SIG-M5 (cell line): ENCODE data around the gene NLRC5.

ENCODE experiments used
- DNase-seq: peaks from one replicate; lab custom pipeline; 2025; lab: John Stamatoyannopoulos, UW

NLRC5 gene

DNA sequence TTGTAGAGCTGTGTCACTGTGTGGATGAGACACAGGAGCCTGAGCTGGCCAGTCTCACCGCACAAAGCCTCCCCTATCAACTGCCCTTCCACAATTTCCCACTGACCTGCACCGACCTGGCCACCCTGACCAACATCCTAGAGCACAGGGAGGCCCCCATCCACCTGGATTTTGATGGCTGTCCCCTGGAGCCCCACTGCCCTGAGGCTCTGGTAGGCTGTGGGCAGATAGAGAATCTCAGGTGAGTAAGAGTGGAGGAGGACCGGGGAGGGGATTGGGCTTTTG lies 37.4 kb downstream of the NLRC5 start:
- DNase-seq = no peak

DNA sequence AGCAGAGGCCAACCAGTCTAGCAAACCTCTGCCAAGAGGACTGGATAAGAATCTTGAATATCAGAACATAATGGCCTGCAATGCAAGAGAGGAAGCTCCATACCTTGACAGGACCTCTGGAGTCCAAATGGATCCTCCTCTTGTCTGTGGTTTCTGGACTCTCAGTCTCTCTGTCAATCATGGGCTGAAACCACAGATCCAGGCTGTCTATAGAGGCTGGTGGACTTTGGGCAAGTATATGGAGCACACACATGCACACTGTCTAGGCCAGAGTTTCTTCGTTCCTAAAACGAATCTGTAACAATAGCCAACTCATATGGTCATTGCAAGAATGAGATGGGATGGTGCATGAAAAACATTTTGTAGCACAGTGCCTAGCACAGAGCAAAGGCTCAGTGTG lies 37.7 kb downstream of the NLRC5 start:
- no peak for DNase-seq

DNA sequence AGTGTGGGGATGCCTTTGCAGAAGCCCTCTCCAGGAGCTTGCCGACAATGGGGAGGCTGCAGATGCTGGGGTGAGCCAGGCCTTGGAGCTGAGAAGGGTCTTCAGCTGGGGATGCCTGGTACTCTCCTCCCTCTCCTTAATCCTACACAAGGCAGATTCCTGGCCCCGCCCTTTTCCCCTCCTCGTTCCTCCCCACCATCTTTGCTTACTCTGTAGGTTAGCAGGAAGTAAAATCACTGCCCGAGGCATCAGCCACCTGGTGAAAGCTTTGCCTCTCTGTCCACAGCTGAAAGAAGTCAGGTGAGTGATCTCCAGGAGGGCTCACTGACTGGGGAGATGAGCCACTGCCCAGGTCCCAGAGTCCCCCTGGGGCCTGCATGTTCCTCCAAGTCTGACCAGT lies 38.7 kb downstream of the NLRC5 start:
- no peak for DNase-seq

DNA sequence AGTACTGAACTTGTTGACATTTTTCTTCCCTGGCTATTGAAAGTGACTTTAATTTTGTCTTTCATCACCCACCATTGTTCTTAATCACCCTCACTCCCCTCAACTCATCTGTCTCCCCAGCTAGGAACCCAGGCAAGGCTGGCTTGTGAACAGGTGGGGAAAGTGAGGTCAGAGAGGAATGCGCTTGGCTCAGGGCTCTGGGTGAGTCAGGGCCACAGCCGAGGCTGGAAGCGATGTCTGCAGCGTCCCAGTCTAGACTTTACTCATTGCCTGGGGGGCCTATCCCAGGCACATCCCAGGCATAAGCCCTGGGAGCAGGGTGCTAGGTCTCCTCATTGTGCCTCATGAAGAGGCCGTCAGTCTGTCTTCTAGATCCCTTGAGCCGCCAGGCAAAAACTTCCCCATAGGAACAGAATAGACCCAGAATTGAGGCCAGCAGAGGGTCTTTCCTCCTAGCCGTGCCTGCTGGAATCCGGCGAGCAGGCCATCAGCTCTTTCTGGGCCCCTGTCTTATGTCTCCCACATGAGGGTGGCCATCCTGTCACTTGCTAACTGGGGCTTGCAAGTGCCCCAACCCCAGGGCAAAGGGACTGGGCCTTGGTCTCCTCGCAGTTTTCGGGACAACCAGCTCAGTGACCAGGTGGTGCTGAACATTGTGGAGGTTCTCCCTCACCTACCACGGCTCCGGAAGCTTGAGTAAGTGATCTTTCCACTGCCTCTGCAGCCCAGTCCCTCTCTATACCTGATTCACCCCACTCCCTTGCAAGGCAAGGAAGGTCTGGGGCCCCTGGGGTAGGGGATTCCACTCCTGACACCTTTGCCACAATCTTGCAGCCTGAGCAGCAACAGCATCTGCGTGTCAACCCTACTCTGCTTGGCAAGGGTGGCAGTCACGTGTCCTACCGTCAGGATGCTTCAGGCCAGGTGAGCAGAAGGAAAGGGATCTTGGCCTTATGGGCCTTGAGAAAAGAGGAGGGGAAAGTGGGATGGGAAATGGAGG lies 40.1 kb downstream of the NLRC5 start:
- DNase-seq = no peak

DNA sequence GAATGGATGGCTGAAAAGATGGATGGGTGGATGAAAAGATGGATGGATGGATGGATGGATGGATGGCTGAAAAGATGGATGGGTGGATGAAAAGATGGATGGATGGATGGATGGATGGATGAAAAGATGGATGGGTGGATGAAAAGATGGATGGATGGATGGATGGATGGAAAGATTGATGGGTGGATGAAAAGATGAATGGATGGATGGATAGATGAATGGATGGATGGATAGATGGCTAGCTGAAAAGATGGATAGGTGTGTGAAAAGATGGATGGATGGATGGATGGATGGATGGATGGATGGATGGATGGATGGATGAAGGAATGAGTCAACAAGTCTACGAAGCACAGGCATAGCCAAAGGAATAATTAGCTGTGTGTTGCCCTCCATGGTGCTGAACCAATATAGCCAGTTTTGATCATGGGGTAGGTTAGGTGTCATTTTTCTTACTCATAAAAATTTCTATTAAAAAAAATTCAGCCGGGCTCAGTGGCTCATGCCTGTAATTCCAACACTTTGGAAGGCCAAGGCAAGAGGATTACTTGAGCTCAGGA lies 41.1 kb downstream of the NLRC5 start:
- DNase-seq = no peak

DNA sequence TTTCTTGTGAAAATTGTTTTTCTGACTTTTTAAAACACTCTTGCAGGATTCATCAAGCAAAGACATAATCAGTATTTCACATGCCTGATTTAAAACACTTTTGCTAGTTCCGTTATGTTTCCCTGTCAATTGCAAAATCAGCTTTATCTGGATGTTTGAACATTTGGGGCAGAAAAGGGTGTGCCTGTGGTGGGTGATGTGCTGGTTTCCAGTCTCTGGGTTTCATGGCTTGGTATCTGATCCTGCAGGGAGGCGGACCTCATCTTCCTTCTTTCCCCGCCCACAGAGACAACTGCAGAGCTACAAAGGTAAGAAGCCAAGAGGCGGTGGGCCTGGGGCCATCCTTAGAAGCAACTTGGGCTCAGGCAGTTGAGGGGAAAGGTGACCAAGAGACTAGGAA lies 41.8 kb downstream of the NLRC5 start:
- no peak for DNase-seq

DNA sequence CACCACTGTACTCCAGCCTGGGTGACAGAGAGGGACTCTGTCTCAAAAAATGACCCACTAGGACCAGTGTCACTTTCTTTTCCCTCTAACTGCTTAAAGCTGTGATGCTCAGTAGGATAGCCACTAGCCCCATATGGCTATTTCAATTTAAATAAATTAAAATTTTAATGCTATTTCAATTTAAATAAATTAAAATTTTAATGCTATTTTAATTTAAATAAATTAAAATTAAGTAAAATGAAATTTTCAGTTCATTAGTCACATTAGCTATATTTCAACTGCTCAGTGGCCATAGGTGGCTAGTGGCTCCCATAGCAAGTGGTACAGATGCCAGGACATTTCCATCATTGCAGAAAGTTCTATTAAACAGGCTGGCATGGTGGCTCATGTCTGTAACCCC lies 43.0 kb downstream of the NLRC5 start:
- DNase-seq = no peak

DNA sequence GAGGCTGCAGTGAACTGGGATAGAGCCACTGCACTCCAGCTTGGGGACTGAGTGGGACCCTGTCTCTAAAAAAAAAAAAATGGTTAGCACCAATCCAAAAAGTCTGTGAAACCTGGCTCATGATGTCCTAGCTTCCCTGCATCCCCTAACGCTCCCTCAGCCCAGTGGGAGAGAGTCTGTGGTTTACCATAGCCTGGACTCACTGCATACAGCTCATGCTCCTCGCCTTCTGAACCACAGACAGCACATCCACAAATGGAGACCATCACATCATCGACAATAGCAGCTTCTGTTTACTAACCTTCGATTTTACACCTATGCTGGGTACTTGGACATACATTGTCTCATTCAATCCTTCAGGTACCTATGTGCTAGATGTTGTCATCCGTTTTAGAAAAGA lies 43.6 kb downstream of the NLRC5 start:
- DNase-seq = no peak

DNA sequence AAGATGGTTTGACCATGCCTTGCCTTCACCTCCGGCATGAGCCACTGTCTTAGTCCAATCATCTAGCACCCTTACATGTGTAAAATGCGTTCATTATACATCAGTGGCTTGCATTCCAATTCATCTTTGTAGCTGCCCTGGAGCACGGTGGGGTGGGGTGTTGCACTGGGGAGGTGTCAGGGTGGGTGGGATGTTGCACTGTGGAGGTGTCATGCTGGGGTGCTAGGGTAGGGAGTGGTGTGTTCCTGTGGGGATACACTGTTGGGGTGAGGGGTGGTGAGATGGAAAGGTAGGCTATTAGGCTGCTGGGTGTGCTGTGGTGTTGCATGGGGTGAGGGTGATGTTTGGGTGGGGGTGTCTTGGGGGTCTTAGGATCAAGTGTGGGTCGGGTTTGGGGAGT lies 47.0 kb downstream of the NLRC5 start:
- no peak for DNase-seq

DNA sequence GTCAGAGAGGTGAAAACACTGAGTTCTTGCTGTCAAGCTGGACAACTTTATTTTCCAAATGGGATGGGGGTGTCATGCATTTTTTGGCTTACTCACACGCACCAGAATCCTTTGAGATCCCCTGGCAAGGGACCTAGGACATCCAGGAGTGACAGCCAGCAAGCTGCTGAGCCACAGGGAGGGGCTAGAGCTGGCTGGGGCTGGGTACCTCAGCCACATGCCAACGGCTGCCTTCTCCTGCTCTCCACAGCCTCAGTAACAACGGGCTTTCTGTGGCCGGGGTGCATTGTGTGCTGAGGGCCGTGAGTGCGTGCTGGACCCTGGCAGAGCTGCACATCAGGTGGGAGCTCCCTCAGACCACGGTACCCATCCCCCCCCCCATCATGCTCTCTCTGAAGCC lies 47.6 kb downstream of the NLRC5 start:
- DNase-seq = no peak

DNA sequence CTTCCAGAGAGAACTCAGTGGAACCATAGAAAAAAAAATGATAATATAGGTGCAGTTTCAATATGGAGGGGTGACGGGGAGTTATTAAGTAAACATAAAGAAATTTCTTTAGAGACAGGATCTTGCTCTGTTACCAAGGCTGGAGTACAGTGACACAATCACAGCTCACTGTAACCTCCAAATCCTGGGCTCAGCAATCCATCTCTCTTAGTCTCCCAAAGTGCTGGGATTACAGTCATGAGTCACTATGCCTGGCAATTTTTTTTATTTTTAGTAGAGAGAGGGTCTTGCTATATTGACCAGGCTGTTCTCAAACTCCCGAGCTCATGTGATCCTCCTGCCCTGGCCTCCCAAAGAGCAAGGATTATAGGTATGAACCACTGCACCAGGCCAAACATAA lies 48.8 kb downstream of the NLRC5 start:
- no peak for DNase-seq

DNA sequence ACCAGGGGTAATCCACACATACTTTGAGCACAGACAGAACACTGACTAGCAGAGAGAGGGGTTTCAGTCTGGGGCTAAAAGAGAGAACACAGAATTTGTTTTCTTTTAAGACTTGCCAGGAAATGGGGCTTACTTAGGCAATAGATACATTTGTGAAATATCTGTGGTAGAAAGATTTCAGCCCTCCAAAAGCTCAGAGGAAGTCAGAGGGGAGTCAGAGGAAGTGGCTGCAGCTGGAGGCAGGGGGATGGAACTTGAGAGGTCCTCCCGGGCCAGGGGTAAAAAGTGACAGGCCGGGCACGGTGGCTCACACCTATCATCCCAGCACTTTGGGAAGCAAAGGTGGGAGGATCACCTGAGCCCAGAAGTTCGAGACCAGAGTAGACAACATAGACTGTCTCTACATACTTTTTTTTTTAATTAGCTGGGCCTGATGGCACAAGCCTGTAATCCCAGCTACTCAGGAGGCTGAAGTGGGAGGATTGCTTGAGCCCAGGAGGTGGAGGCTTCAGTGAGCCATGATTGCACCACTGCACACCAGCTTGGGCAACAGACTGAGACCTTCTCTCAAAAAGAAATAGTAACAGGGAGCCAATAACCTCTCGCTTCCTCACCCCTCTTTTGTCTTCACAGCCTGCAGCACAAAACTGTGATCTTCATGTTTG lies 49.9 kb downstream of the NLRC5 start:
- peak; percentile 77 for DNase-seq

DNA sequence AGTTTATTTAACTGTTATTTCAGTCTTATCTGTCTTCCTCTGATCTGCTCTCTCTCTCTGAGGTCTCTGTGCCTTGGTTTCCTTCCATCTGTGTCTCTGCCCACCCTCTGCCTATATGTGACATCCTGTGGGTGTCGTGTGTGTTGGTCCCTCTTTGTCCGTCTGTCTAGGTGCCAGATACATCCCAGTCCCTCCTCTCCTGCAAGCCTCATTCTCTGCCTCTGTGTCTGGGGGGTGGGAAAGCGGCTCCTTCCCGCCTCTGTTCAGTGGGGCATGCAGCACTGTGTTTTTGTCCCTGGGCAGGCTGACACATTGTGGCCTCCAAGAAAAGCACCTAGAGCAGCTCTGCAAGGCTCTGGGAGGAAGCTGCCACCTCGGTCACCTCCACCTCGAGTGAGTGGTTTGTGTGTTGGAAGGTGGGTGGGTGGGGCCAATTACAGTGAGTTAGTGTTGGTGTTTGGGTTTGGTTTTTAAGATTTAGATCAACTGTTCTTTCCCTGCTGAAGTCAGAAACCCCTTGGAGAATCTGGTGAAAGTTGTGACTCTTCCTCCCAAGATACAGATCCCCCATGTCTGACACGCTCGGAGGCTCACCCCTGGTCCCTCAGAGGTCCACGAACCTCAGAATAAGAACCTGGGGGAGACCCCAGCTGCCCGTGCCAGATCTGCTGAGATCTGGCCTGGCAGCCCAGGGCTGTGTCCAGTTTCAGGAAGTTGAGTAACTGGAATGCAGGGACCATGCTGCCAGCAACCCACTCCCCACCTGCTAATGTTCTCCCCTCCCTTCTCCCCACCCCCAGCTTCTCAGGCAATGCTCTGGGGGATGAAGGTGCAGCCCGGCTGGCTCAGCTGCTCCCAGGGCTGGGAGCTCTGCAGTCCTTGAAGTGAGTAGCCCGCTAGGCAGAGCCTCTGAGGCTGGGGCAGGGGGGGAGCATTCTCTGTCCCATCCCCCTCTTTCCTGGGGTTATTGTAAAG lies 52.1 kb downstream of the NLRC5 start:
- no peak for DNase-seq

DNA sequence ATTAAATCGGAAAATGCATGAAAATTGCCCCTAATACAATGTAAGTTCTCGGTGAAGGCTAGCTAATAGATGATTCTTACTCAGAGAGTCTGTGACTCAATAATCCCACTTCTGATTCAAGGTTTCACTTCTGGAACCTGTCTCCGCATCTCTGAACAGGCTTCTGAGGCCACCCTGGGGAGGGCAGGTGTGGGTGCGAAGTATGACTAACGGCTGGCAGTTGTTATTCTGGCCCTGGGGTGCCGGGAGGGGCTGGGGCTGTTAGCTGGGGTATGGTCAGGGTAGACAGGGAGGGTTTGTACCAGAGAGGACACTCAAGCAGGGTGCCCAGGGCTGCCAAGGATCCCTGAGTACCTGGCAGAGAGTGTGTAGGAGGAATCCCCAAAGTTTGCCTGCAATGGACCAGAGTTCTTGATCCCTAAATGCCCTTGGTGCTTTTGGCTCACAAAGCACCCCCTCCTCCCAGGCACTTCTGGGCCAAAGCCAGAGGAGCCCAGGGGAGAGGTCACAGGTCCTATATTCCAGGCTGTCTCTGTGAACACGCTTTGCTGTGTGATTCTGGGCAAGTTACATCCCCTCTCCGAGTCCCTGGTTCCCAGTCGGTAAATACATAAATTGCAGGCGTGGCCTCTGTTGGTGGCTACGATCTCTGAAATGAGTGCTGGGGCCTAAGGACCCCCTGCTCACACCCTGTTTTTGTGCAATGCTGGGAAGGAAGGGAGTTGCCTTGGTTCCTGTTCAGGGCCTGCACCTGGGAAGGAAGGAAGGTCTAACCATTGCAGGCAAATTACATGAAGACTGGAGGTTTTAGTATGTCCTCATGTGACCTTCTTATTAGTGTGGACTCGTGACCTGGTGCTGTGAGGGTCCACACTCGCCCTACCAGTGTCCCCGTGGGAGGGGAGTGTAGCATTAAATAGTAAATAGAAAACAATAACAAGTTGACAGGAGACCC lies 53.1 kb downstream of the NLRC5 start:
- DNase-seq = no peak

DNA sequence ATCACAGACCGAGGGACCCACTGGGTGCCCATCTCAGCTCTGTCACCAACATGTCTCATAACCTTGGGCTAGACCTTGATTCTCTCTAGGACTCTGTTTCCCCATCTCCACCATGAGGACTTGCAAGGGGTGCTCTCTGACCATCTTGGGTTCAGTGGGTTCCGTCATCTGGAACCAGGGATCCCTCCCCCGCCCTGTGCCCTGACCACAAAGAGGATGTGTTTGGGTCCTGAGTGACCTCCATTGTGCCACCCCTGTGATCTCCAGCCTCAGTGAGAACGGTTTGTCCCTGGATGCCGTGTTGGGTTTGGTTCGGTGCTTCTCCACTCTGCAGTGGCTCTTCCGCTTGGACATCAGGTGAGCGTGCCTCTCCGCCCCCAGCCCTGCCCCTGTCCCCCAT lies 53.9 kb downstream of the NLRC5 start:
- DNase-seq = no peak

DNA sequence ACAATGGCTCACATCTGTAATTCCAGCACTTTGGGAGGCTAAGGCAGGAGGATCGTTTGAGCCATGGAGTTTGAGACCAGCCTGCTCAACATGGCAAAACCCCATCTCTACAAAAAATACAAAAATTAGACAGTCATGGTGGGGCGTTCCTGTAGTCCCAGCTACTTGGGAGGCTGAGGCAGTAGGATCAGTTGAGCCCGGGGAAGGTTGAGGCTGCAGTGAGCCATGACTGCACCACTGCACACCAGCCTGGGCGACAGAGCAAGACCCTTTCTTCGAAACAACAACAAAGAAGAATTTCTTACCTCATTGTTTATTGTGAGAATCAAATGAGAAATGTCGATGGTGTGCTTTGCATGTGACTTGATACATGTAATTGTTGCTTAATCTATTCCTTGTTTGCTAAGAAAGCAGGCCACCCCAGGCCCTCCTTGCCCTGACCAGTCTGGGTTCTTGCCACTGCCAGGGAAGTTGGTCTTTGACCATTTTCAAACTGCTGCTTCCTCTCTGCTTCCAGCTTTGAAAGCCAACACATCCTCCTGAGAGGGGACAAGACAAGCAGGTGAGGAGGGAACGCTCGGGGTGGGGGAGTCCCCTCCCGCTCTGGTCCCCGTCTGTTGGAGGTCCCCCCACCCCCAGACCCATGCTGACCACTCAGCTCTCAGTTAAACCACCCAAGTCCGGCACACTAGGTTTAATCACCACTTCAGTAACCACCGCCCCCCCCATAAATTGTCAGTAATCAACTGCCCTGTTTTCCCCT lies 55.8 kb downstream of the NLRC5 start:
- DNase-seq = no peak

DNA sequence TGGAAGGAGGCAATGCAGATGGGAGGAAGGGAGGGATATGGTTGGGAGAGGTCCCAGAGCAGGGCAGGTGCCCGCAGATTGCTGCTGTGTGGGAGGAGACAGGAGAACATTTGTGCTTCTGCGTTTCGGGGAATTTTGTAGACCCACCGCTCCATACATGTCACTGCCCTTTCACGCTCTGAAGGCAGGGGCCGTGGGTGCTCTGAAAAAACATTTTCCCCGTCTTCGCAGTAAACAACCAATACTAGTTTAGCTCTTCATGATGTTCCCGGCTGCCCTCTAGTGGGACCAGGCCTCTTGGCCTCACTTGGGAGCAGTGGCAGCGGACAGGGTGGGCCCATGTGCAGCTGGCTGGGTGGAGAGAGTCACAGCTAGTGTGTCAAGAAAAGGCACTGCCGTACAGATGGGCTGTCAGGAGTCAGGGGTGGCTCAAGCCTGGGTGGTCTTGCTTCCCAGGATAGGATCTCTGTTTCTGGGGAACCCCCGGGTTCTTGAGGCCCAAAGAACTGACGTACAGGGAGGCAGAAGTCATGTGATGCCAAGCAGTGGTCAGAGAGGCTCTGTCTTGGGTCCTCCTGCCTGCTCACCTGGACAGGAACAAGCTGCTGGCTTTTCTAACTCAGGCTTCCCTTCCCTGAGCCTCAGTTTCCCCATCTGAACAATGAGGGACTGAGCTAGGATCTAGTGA lies 56.5 kb downstream of the NLRC5 start:
- no peak for DNase-seq

DNA sequence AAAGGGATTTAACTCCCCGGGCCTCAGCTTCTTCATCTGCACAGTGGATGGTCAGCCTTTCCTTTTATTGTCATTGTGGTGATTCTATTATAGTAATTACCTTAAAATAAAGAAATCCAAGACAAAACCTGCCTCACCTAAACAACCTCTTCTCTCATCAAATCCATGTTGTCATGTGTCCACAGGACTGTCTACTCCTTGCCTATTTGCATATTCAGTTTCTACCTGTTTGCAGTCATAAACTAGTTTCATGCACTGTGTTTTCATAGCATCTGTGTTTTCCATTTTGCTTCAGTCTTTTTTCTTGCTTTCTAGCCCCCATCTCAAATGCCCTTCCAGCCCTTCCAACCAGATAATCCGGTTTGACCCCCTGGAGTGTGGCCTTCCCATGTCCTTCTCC lies 58.7 kb downstream of the NLRC5 start:
- no peak for DNase-seq

DNA sequence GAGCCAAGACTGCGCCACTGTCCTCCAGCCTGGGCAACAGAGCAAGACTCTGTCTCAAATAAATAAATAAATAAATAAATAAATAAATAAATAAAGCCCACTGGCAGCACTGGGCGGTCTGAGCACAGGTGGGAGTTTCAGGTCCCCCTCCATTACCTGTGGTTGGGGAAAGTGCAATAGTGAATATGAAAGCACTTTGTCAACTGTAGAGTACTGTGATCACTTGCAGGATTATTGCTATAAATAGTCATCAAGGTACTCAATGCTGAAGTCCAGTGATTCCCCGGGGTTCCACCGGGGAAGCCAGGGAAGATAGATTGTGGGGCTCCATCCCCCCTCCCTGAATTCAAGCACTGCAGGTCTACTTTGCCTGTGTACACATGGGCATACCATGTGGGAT lies 60.3 kb downstream of the NLRC5 start:
- DNase-seq = no peak
